Measurements from ENCODE around the gene NAGLU.

NAGLU gene

GRCh38 chr17:42563143-42563509, 27.1 kb downstream of the NAGLU start:
- no peak for TF ChIP-seq CTCF (IDR thresholded peaks at IDR 0.05; ENCODE audit: low read depth, low read length)
- peak overlapping the region; percentile 90 to 91 for H3K4me3 ChIP-seq (replicated peaks in 1 of 2; ENCODE audit: low read depth in 2 of 2, low read length in 2 of 2)
- DNase-seq (ENCODE audit: low read depth in 2 of 2) = no peak

GRCh38 chr17:42563543-42563942, 27.5 kb downstream of the NAGLU start:
- no peak for TF ChIP-seq CTCF (IDR thresholded peaks at IDR 0.05; ENCODE audit: low read depth, low read length)
- H3K4me3 ChIP-seq (replicated peaks in 1 of 2; ENCODE audit: low read depth in 2 of 2, low read length in 2 of 2) = peak overlapping the region; percentile 90 to 91
- DNase-seq (ENCODE audit: low read depth in 2 of 2) = no peak

GRCh38 chr17:42563950-42564349, 27.9 kb downstream of the NAGLU start:
- peak overlapping the region in 1 of 2 donors; percentile 91 for H3K4me3 ChIP-seq (replicated peaks in 1 of 2; ENCODE audit: low read depth in 2 of 2, low read length in 2 of 2)
- no peak for TF ChIP-seq CTCF (IDR thresholded peaks at IDR 0.05; ENCODE audit: low read depth, low read length)
- no peak for DNase-seq (ENCODE audit: low read depth in 2 of 2)

- no peak overlapping the region for H3K4me3 ChIP-seq (replicated peaks in 1 of 2; ENCODE audit: low read depth in 2 of 2, low read length in 2 of 2)
- DNase-seq (ENCODE audit: low read depth in 2 of 2) = no peak
Observed at GRCh38 chr17:42564815-42565522, 28.9 kb downstream of the NAGLU start.

GRCh38 chr17:42565523-42566214, 29.6 kb downstream of the NAGLU start:
- no peak for TF ChIP-seq CTCF (IDR thresholded peaks at IDR 0.05; ENCODE audit: low read depth, low read length)
- no peak overlapping the region for H3K4me3 ChIP-seq (replicated peaks in 1 of 2; ENCODE audit: low read depth in 2 of 2, low read length in 2 of 2)
- DNase-seq (ENCODE audit: low read depth in 2 of 2) = no peak

More at GRCh38 chr17:42564815-42565522, 28.9 kb downstream of the NAGLU start:
- no peak for TF ChIP-seq CTCF (IDR thresholded peaks at IDR 0.05; ENCODE audit: low read depth, low read length)

GRCh38 chr17:42566215-42566882, 30.3 kb downstream of the NAGLU start:
- DNase-seq (ENCODE audit: low read depth in 2 of 2) = no peak
- no peak for TF ChIP-seq CTCF (IDR thresholded peaks at IDR 0.05; ENCODE audit: low read depth, low read length)
- H3K4me3 ChIP-seq (replicated peaks in 1 of 2; ENCODE audit: low read depth in 2 of 2, low read length in 2 of 2) = peak overlapping the region; percentile 96 to 99

All from cardiac fibroblast (primary cell).